Stimulated activated naive CD4-positive, alpha-beta T cell treated with Interleukin-2 at 50 U/mL for 16 hours (primary cell): ENCODE data around the gene BNC2.
"Not testable (repeated sequence)": the region's sequence is repeated elsewhere in the genome, so short reads cannot be mapped to it uniquely, and the experiment has no call there.

Experiments
- DNase-seq: peaks from one replicate; lab custom pipeline; 2025; lab: John Stamatoyannopoulos, UW

Gene BNC2

DNA sequence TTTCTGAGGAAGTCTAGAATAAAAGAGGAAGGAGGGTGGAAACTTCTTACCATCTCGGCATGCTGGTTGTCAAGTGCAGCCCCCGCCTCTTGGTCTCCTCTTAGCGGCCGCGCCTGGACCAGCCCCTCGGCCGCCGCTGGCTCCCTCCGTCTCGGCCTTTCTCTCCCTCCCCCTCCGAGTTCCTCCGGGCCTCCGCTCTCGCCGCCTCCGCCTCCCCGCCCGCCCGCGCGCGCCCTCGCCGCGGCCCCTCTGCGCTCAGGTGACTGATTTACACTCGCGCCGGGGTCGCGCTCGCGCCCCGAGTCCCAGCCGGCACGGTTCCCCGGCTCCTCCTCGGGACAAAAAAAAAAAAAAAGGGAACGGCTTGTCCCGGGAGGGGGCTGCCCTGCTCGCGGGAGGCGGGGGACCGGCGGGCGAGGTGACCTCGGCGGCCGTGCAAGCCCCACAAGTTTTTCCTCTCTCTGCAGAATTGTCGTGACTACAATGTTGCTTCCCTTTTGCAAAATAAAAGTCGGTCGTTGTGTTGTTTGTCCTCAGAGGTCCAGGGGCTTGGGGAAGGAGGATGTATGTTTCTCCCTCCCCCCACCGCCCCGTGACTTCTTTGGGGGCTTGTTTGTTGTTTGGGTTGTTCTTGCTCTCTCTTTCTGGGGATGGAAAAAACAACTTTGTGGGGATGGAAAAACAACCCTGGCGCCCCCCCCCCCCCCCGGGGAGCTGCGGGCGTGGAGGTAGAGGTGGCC, at the start of gene BNC2:
BNC2 (minus strand) TSS at position 75 of the 740 bp plus-strand sequence; CDS start at position 53, 22 bp downstream.
- DNase-seq = no peak

DNA sequence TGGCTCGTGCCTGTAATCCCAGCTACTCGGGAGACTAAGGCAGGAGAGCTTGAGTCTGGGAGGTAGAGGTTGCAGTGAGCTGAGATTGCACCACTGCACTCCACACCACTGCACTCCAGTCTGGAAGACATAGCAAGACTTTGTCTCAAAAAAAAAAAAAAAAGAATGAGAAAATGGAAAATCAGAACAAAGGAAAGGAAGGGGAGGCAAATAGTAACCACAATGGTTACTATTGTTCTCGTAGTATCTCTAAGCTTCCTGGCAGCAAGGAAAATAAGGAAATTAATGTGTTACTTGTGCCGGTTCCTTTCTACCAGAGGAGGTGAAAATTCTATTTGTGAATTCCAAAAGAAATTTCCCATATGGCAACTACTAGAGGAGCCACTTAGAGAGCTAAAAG, 48.5 kb upstream of the BNC2 start:
- no peak for DNase-seq

GRCh38 chr9:16915126-16915831, 44.8 kb upstream of the BNC2 start:
- DNase-seq = no peak

GRCh38 chr9:16912197-16912596, 41.7 kb upstream of the BNC2 start:
- DNase-seq = no peak

GRCh38 chr9:16908206-16908605, 37.7 kb upstream of the BNC2 start:
- not testable (repeated sequence) for DNase-seq

DNA sequence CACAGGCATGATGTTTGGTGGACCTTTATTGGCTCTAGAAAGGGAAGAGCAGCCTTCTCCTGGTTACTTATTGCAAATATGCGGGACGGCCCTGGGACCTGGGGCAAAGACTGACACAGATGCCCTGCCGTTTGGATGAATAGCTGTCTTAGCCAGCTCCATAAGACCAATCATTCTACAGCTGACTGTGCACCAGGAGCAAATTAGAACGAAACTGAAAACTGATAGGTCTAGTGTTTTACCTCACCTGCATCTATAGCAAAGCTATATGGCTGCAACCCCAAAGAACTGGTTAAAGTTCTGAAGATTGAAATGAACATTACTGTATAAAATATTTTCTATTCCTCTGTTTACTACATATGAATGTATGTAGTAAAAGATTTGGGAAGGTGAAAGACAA, 34.2 kb upstream of the BNC2 start:
- no peak for DNase-seq

DNA sequence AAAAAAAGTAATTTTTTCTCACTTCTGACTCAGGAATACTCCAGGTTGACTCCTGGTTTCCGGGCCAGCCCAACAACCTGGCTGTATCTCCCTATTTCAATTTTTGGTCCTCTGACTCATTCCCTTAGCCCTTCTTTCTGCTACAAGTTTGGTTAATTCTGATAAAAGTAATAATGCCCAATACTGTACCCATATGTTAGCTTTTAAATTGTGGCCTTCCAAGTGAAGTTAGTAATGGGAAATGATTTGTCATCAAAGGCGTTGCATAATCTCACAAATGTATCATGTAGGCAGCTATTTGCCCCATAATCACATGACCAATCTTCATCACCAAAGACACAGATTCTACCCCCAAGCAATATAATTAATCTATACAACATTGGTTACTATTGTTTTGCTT, 31.1 kb upstream of the BNC2 start:
- no peak for DNase-seq

DNA sequence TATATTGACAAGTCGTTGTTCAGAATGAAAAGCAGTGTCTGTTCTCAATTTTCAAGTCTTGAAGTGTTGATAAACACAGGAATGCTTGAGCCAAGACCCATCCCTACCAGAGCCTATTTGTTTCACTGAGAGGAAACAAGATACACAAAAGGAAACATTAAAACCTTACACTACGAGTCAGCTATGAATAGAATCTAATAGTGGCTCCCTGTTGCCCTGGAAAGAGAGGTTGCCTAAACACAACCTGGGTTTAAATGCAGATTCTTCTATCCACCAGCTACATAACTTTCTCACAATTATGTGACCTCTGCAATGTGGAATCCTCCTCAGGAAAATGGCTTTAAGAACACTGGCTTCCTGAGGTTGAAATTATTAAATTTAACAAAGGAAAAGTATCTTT, 29.1 kb upstream of the BNC2 start:
- DNase-seq = no peak

DNA sequence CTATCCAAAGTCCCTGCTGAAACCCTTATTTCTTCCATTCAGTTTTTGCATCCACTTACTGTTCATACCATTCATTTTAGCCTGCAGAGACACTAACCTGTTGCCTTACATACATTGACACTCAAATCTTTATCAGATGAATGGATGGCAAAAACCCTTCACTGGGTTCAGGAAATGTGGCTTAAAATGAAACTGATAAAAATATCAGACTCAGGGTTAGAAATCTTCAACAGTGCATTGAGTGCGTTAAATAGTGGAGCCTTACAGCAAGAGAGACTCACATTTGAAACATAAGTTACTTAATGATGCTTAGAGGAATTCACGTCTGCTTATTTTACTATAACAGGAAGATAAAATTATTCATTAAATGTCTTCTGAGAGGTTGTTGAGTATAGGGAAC, 28.0 kb upstream of the BNC2 start:
- DNase-seq = no peak

- DNase-seq = no peak
Observed at GRCh38 chr9:16888594-16888993, 18.1 kb upstream of the BNC2 start.

DNA sequence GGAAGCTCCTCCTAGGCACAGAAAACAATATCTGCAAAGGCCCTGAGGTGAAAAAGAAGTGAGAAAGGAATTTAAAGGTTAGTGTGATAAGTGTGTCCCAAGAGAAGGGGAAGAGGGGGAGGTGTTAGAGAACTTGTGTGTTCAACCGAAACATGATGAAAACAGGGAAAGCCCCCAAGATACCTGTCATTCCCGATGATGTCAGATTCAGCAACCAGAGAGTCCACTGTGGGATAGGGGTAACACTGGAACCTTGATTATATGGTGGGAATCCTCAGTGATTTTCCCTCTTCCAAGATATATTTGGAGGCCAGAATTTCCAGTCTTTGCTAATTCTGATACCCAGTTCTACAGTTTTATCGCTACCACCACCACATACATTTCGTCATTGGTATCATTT, 15.5 kb upstream of the BNC2 start:
- DNase-seq = no peak

GRCh38 chr9:16884952-16885513, 14.6 kb upstream of the BNC2 start:
- DNase-seq = no peak

- DNase-seq = no peak
Observed at GRCh38 chr9:16884373-16884772, 13.9 kb upstream of the BNC2 start.

DNA sequence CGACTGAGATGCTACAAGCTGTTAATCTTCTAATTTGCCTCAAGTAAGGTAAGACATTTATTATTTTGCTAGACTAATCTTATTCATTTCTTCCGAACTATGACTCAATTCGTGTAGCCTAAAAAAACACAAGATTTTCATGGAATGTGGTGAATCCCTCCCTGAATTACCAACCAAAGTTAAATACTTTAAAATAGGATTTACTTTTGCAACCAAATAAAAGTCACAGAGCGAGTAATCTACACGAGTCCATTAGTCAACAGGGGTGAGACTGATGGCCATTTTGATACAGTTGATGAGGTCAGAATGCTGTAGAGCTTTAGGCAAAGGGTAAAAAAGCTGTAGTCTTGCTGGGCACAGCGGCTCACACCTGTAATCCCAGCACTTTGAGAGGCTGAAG, 13.1 kb upstream of the BNC2 start:
- no peak for DNase-seq

GRCh38 chr9:16882440-16882839, 12.0 kb upstream of the BNC2 start:
- not testable (repeated sequence) for DNase-seq

GRCh38 chr9:16879416-16879815, 8.9 kb upstream of the BNC2 start:
- DNase-seq = no peak

- no peak for DNase-seq
Observed at GRCh38 chr9:16877256-16877655, 6.8 kb upstream of the BNC2 start.

DNA sequence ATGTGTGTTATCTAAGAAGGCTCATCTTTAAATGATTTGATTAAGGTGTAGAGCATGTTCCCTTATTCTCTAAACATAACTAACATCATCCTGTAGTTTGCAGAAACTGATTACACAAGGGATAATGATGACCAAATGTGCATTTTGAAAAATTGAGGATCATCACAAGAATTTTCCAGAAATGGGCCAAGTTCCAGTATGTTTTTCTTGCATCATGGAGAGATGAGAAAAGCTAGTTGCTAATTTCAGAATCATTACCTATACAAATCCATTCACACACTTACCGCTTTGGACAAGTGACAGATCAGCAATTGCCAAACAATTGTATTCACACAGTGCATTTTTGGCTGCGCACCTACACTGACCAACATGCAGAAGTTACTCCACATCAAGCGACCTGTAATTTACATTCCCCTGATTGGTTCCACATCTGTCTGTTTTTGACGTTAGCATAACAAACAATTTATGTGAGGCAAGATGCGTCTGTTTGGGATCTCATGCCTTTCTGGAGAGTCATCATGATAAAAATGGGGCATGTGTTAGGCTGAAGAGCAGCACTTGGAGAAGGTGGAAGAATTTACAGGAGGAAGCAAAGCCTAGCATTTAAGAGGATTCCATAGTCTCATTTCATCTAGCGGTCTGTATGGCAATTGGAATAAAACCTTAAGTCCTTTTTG, 2.8 kb upstream of the BNC2 start:
- DNase-seq = no peak

GRCh38 chr9:16871336-16872151, 1.1 kb upstream of the BNC2 start:
- DNase-seq = no peak

DNA sequence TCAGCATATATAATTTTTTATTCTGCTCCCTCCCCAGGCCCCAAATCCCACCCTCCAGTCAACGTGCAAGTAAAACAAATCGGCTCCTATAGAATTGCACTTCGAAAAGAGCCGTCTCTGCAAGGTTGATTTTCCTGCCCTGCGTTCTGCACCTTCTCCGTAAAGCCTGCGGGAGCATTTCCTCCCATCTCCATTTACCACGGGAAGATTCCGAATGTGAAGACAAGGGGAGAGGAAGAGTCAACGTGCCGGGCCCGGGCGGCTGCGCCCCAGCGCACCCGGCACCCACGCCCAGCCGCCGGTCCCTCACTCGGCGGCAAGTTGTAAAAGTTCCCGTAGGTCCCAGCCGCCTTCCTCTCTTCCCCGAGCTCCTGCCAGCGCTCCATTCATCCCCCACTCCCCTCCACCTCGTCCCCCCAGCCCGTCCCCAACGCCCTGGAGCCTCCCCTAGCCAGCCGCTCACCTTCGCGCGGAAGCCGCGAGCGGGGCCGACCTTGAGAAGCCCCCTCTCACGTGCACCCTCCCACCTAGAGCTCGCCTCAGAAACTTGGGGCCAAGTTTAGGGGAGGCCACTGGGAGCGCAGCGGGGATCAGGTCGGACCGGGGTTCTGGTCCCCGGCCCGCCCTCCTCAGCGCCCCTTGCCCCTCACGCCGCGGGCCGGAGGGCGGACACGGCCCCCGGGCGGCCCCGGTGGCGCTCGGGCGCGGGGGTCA, 431 bp downstream of the BNC2 start:
- DNase-seq = no peak
